HepG2 (cell line): Measurements from ENCODE around the gene GRAMD2A. TPM values are rescaled to one million over a fixed set of nuclear protein-coding genes. Genes with fewer than 3 reads are reported as not detected.
A peak's percentile ranks its signal among the peaks of the same experiment; 100 is the strongest.

Experiments
- ATAC-seq: fragments of 200-7000 bp; cut with Tn5 transposase; 3 replicates; pipeline ENCODE4 v1.9.1; 2020; ENCODE audit warnings: mild to moderate bottlenecking, moderate library complexity
- BruUV-seq: library from RNA; stranded (reverse); fragments of 400-500 nt; replicated peaks from 2 replicates; lab custom pipeline; 2021; lab: Mats Ljungman, UMichigan
- CTCF ChIA-PET: fragments of 300-600 bp; formaldehyde crosslinking; extraction: SDS; loops from one replicate; lab custom pipeline; 2021; ENCODE audit warnings: low total read pairs, inconsistent platforms, low intra/inter-chr PET ratio; lab: Yijun Ruan, JAX
- POLR2A ChIA-PET: fragments of 350-600 bp; sonication (Branson Sonifier 250); formaldehyde crosslinking; loops from one replicate; lab custom pipeline; 2020; ENCODE audit warnings: antibody characterized with exemption, inconsistent platforms; lab: Yijun Ruan, JAX
- DNase-seq: peaks from one replicate; pipeline ENCODE4 v3.0.0-alpha.2; 2015; ENCODE audit warnings: low spot score
- FAIRE-seq: peaks from 3 replicates; lab custom pipeline; 2011; peaks lifted over from hg19 to GRCh38; lab: Jason Lieb, UNC
- H2AFZ ChIP-seq: one replicate; pipeline ENCODE4 v1.6.1; 2011; ENCODE audit warnings: low read length, inconsistent platforms
- H3K27ac ChIP-seq: fragments of 300-600 bp; 3 replicates; pipeline ENCODE4 v1.8.0; 2011; ENCODE audit warnings: mixed run types, mild to moderate bottlenecking, mixed read lengths, low read length, inconsistent platforms; ENCODE audit not compliant: insufficient read depth; ENCODE audit errors: extremely low read length
- H3K27me3 ChIP-seq, 2 experiments: fragments of 200-600 bp in 1 of 2; 2 replicates in 1 of 2; 3 replicates in 1 of 2; pipeline versions ENCODE4 v1.6.0 to v1.8.0; 2011; ENCODE audit warnings: low read length in 2 of 2, mild to moderate bottlenecking in 2 of 2, moderate library complexity in 2 of 2, inconsistent platforms in 1 of 2; ENCODE audit not compliant: insufficient read depth in 2 of 2, control insufficient read depth in 1 of 2
- H3K36me3 ChIP-seq, 2 experiments: fragments of 200-600 bp in 1 of 2; replicated peaks in 1 of 2; 2 replicates in 1 of 2; 3 replicates in 1 of 2; pipeline versions ENCODE4 v1.5.1 to v1.8.0; 2011; ENCODE audit warnings: low read length in 2 of 2, inconsistent platforms in 1 of 2; ENCODE audit not compliant: insufficient read depth in 2 of 2, control insufficient read depth in 1 of 2
- H3K4me1 ChIP-seq: 2 replicates; pipeline ENCODE4 v1.5.1; 2012; ENCODE audit warnings: low read length, inconsistent platforms; ENCODE audit not compliant: insufficient read depth
- H3K4me2 ChIP-seq: 2 replicates; pipeline ENCODE4 v1.6.0; 2011; ENCODE audit warnings: low read depth, low read length, inconsistent platforms
- H3K4me3 ChIP-seq, 3 experiments: fragments of 200-600 bp in 1 of 3; sonication (generic), shearing (Covaris generic) in 1 of 3; replicated peaks in 1 of 3; 2 replicates each; pipeline ENCODE4 v1.5.1; 2011 to 2016; ENCODE audit warnings: low read length in 3 of 3, inconsistent platforms in 2 of 3, low read depth in 2 of 3, mild to moderate bottlenecking in 2 of 3, control low read depth in 1 of 3, mixed read lengths in 1 of 3; ENCODE audit not compliant: insufficient read depth in 1 of 3
- H3K79me2 ChIP-seq: one replicate; pipeline ENCODE4 v1.6.1; 2011; ENCODE audit warnings: low read length, inconsistent platforms; ENCODE audit not compliant: insufficient read depth
- H3K9ac ChIP-seq: 2 replicates; pipeline ENCODE4 v1.6.0; 2011; ENCODE audit warnings: mild to moderate bottlenecking, low read depth, low read length, inconsistent platforms; ENCODE audit not compliant: insufficient read depth
- H3K9me3 ChIP-seq: 2 replicates; pipeline ENCODE4 v1.5.1; 2012; ENCODE audit warnings: mild to moderate bottlenecking, low read length
- H4K20me1 ChIP-seq: 2 replicates; pipeline ENCODE4 v1.6.0; 2011; ENCODE audit warnings: inconsistent platforms, mild to moderate bottlenecking, low read length, moderate library complexity; ENCODE audit not compliant: insufficient read depth
- ATF3 ChIP-seq: sonication (generic); formaldehyde crosslinking; IDR thresholded peaks from 2 replicates; pipeline ENCODE4 v1.4.0; 2020; ENCODE audit warnings: missing genetic modification reagents
- CEBPG ChIP-seq: IDR thresholded peaks from 2 replicates; pipeline ENCODE4 v1.6.1; 2016
- GMEB2 ChIP-seq: IDR thresholded peaks from 2 replicates; pipeline ENCODE4 v1.6.1; 2016; ENCODE audit warnings: missing biosample characterization, missing genetic modification reagents, low read depth
- HNF4A ChIP-seq: sonication (generic); formaldehyde crosslinking; IDR thresholded peaks from 2 replicates; pipeline ENCODE4 v1.4.0; 2020; ENCODE audit warnings: missing genetic modification reagents
- PAX8 ChIP-seq: sonication (generic); formaldehyde crosslinking; IDR thresholded peaks from 2 replicates; pipeline ENCODE4 v1.8.0; 2022; ENCODE audit warnings: mild to moderate bottlenecking, missing genetic modification reagents, borderline replicate concordance
- PHF20 ChIP-seq: sonication (generic); formaldehyde crosslinking; IDR thresholded peaks from 2 replicates; pipeline ENCODE4 v1.5.0; 2020; ENCODE audit warnings: mild to moderate bottlenecking, missing genetic modification reagents
- RBFOX2 ChIP-seq: fragments of 200-400 bp; formaldehyde crosslinking; IDR thresholded peaks from 2 replicates; pipeline ENCODE4 v1.6.1; 2017; ENCODE audit warnings: low read depth, mild to moderate bottlenecking, low read length
- SIX1 ChIP-seq: sonication (generic); formaldehyde crosslinking; IDR thresholded peaks from 2 replicates; pipeline ENCODE4 v1.4.0; 2020; ENCODE audit warnings: missing genetic modification reagents, borderline replicate concordance
- U2AF1 ChIP-seq: fragments of 200-400 bp; formaldehyde crosslinking; optimal IDR thresholded peaks from 2 replicates; pipeline ENCODE3; 2017; ENCODE audit warnings: mild to moderate bottlenecking, low read depth, low read length
- ZBTB34 ChIP-seq: sonication (generic); formaldehyde crosslinking; IDR thresholded peaks from 2 replicates; pipeline ENCODE4 v1.8.0; 2022; ENCODE audit warnings: mild to moderate bottlenecking, missing genetic modification reagents
- ZFP90 ChIP-seq: sonication (generic); formaldehyde crosslinking; IDR thresholded peaks from 2 replicates; pipeline ENCODE4 v1.8.0; 2022; ENCODE audit warnings: missing genetic modification reagents, mild to moderate bottlenecking, inconsistent platforms, borderline replicate concordance
- ZNF180 ChIP-seq: sonication (generic); formaldehyde crosslinking; IDR thresholded peaks from 2 replicates; pipeline ENCODE4 v1.4.0; 2020; ENCODE audit warnings: low read depth, missing genetic modification reagents, borderline replicate concordance
- ZNF274 ChIP-seq: sonication (generic); formaldehyde crosslinking; IDR thresholded peaks from 2 replicates; pipeline ENCODE4 v1.5.1; 2020; ENCODE audit warnings: mild to moderate bottlenecking, missing genetic modification reagents
- ZNF598 ChIP-seq: sonication (generic); formaldehyde crosslinking; IDR thresholded peaks from 2 replicates; pipeline ENCODE4 v1.5.1; 2020; ENCODE audit warnings: mild to moderate bottlenecking, missing genetic modification reagents, borderline replicate concordance
- ZNF670 ChIP-seq: sonication (generic); formaldehyde crosslinking; IDR thresholded peaks from 2 replicates; pipeline ENCODE4 v1.8.0; 2022; ENCODE audit warnings: mild to moderate bottlenecking, missing genetic modification reagents, borderline replicate concordance
- ZNF724P ChIP-seq: sonication (generic); formaldehyde crosslinking; IDR thresholded peaks from 2 replicates; pipeline ENCODE4 v1.8.0; 2022; ENCODE audit warnings: missing genetic modification reagents, borderline replicate concordance
- WGBS: methylation state at CpG from one replicate; pipeline ENCODE4 v1.1.6; 2017; ENCODE audit warnings: low lambda C conversion rate; 5-methylcytosine and 5-hydroxymethylcytosine counted together
- in situ Hi-C: cut with HindIII; loops from 2 replicates; pipeline ENCODE4 v1.10.0; 2017; ENCODE audit warnings: low pct_unique_long_range_greater_than_20kb; ENCODE audit not compliant: extremely low pct_ligation_motif_present
- intact Hi-C: fragments of 100-400 bp; cut with micrococcal nuclease; formaldehyde crosslinking; loops from one replicate; pipeline ENCODE4 v1.10.0; 2022; ENCODE audit not compliant: unreplicated experiment
- polyA plus RNA-seq, 8 experiments: library from polyadenylated mRNA; depleted of rRNA in 3 of 8; stranded (reverse) in 7 of 8; unstranded in 1 of 8; fragments of >200 nt; fragmentation: Illumina TruSeq in 4 of 8; extraction: Trizol in 4 of 8; gene quantifications; 2 replicates each; pipeline versions ENCODE4 v1.2.1 to v1.2.3, GENCODE V29; 2011 to 2016; ENCODE audit warnings: low read depth in 4 of 8, missing spikeins in 1 of 8, mixed read lengths in 1 of 8; ENCODE audit not compliant: insufficient read depth in 1 of 8
- total RNA-seq, 5 experiments: library from RNA; depleted of rRNA; stranded (reverse); fragments of >200 nt; fragmentation: Illumina TruSeq; extraction: Trizol; gene quantifications; 2 replicates each; pipeline ENCODE4 v1.2.3, GENCODE V29; 2016; ENCODE audit warnings: low read depth in 1 of 5

GRAMD2A gene
- total and polyA plus RNA-seq, 2 of the 13 experiments (the other 11 are each of a cell fraction or from before 2014, with no cell fraction given), result 0.04 TPM; not detected in 1

GRCh38 chr15:72216079-72216478, 18.5 kb upstream of the GRAMD2A start:
- in situ Hi-C loops (no loop called here), intact Hi-C loops (no loop called here)
- POLR2A ChIA-PET, result interaction anchor here (1.2 kb wide), 1 partner anchor 14 kb away, joined by 5 read pairs; the partner anchor contains the start of gene PKM
- no peak overlapping the region for H3K27ac ChIP-seq
- H3K27me3 ChIP-seq, result no peaks in the 10 kb centered on the region
- H3K79me2 ChIP-seq, result peaks cover 26% of the 10 kb centered on the region
- CTCF ChIA-PET, result no interaction called here
- H3K4me2 ChIP-seq, result no peak overlapping the region
- peaks cover 88% of the 10 kb centered on the region for H4K20me1 ChIP-seq
- FAIRE-seq, result no peak
- H3K4me3 ChIP-seq, result no peak overlapping the region
- peaks cover 41 to 93% of the 10 kb centered on the region in 2 experiments for H3K36me3 ChIP-seq
- WGBS, result 95% methylated on average over 1 of the region's 1 CpG
- BruUV-seq, result TSS peak; percentile 18
- H3K9me3 ChIP-seq, result no peaks in the 10 kb centered on the region
- no peak for DNase-seq
- no peak overlapping the region for H2AFZ ChIP-seq
- peaks cover 54% of the 10 kb centered on the region for H3K4me1 ChIP-seq
- ATAC-seq, result no peak
- peak; percentile 50; the same call in 1 of the 2 replicates for TF ChIP-seq CEBPG (CRISPR knock-in tag)
- peak; percentile 11; the same call in 1 of the 2 replicates for TF ChIP-seq HNF4A
- no peak for TF ChIP-seq ZFP90
- TF ChIP-seq PAX8 (CRISPR knock-in tag), result no peak
- TF ChIP-seq ATF3 (CRISPR knock-in tag), result no peak
- TF ChIP-seq ZNF598, result no peak
- no peak for TF ChIP-seq SIX1 (CRISPR knock-in tag)
- TF ChIP-seq RBFOX2, result 0 out of 2 replicates have a peak, but pooled peaks have one; percentile 19
- H3K9ac ChIP-seq, result no peak overlapping the region

GRCh38 chr15:72207558-72208085, 10.0 kb upstream of the GRAMD2A start:
- no TSS peak for BruUV-seq
- no peak overlapping the region for H3K4me2 ChIP-seq
- no peaks in the 10 kb centered on the region for H3K9me3 ChIP-seq
- no peak for FAIRE-seq
- no peak for ATAC-seq
- POLR2A ChIA-PET, result no interaction called here
- no peak overlapping the region for H3K27ac ChIP-seq
- no peak for DNase-seq
- in situ Hi-C loops (no loop called here), intact Hi-C loops (no loop called here)
- H4K20me1 ChIP-seq, result peaks cover 87% of the 10 kb centered on the region
- H3K4me1 ChIP-seq, result peaks cover 20% of the 10 kb centered on the region; the same call in 1 of the 2 replicates
- no peaks in the 10 kb centered on the region for H3K79me2 ChIP-seq
- H3K9ac ChIP-seq, result no peak overlapping the region
- H2AFZ ChIP-seq, result no peak overlapping the region
- H3K4me3 ChIP-seq, result no peak overlapping the region
- peaks cover 62 to 96% of the 10 kb centered on the region in 2 experiments for H3K36me3 ChIP-seq
- H3K27me3 ChIP-seq, result no peaks in the 10 kb centered on the region
- CTCF ChIA-PET, result no interaction called here
- TF ChIP-seq ZNF180 (CRISPR knock-in tag) (no peak), ZNF670 (no peak), ZNF724P (CRISPR knock-in tag) (no peak), GMEB2 (no peak), U2AF1 (no peak), ZBTB34 (no peak), PHF20 (CRISPR knock-in tag) (no peak), ZNF274 (CRISPR knock-in tag) (no peak)
